Esophagus squamous epithelium (tissue), 5 donors: ENCODE measurements around the gene JPT2. TPM values are rescaled to one million over a fixed set of nuclear protein-coding genes. Genes with fewer than 3 reads are reported as not detected.
"Not testable (repeated sequence)": the region's sequence is repeated elsewhere in the genome, so short reads cannot be mapped to it uniquely, and the experiment has no call there.

ENCODE experiments used
- DNase-seq: peaks from one replicate; lab custom pipeline; 2025; lab: John Stamatoyannopoulos, UW
- H3K27ac ChIP-seq, 4 donors: fragments of 200-600 bp; sonication (generic); one replicate each; pipeline ENCODE4 v1.5.1; 2016 to 2019; ENCODE audit warnings: mild to moderate bottlenecking in 1 of 4
- H3K27me3 ChIP-seq, 4 donors: fragments of 200-600 bp; sonication (generic); 1 replicate in 3 of 4; 2 replicates in 1 of 4; pipeline versions ENCODE4 v1.5.1 to v1.6.0; 2017 to 2021; ENCODE audit warnings: antibody characterized with exemption in 1 of 4
- H3K36me3 ChIP-seq, 3 donors: fragments of 200-600 bp; sonication (generic); one replicate each; pipeline ENCODE4 v1.5.1; 2016 to 2019
- H3K4me1 ChIP-seq, 3 donors: fragments of 200-600 bp; sonication (generic); one replicate each; pipeline ENCODE4 v1.5.1; 2017 to 2019
- H3K4me3 ChIP-seq, 4 donors: fragments of 200-600 bp; sonication (generic); 1 replicate in 3 of 4; 2 replicates in 1 of 4; pipeline ENCODE4 v1.5.1; 2016 to 2019; ENCODE audit warnings: mild to moderate bottlenecking in 2 of 4, moderate library complexity in 1 of 4
- H3K9me3 ChIP-seq, 3 donors: fragments of 200-600 bp; sonication (generic); one replicate each; pipeline ENCODE4 v1.5.1; 2016 to 2019
- CTCF ChIP-seq, 6 experiments: fragments of 450-650 bp in 4 of 6; fragments of 200-600 bp in 2 of 6; sonication (generic) in 2 of 6; IDR thresholded peaks; one replicate each; pipeline ENCODE4 v1.5.1; 2016 to 2019; ENCODE audit warnings: antibody characterized with exemption in 6 of 6, mild to moderate bottlenecking in 4 of 6, moderate library complexity in 4 of 6
- POLR2A ChIP-seq, 4 donors: fragments of 450-650 bp; IDR thresholded peaks; one replicate each; pipeline ENCODE4 v1.6.1; 2017; ENCODE audit warnings: antibody characterized with exemption in 4 of 4, mild to moderate bottlenecking in 4 of 4, moderate library complexity in 3 of 4
- WGBS, 2 donors: methylation state at CpG; one replicate each; pipeline ENCODE4 v1.1.5; 2018; 5-methylcytosine and 5-hydroxymethylcytosine counted together
- intact Hi-C: fragments of 100-400 bp; cut with DNase I; formaldehyde crosslinking; loops from one replicate; pipeline ENCODE4 v1.15.0; 2022
- total RNA-seq, 4 donors: library from RNA; depleted of rRNA; stranded (reverse); fragments of >200 nt; gene quantifications; one replicate each; pipeline ENCODE4 v1.1.0, GENCODE V29; 2016
- donor health status: DM: yes; HTN: yes; CAD: no.

Gene JPT2
- total RNA-seq, 4 donors from 2014 or later, result 45.6 to 68.0 (median 48.6) TPM

- WGBS, 2 donors, result 39 to 52% methylated on average over 6 of the region's 6 CpGs
- Histone ChIP-seq H3K27ac (peak overlapping the region; percentile 61 to 98 (median 70)), H3K9me3 (no peaks in the 10 kb centered on the region), H3K36me3 (peaks cover 0 to 60% (median 16%) of the 10 kb centered on the region in 3 donors), H3K4me1 (peaks cover 10 to 65% (median 40%) of the 10 kb centered on the region in 3 donors), H3K4me3 (no peak overlapping the region), H3K27me3 (no peaks in the 10 kb centered on the region)
- DNase-seq, result no peak
- TF ChIP-seq CTCF (IDR thresholded peaks at IDR 0.05), result no peak
- TF ChIP-seq POLR2A (IDR thresholded peaks at IDR 0.05), result no peak
- intact Hi-C loops, result no loop called here
Observed at GRCh38 chr16:1701216-1701878, 23.3 kb downstream of the JPT2 start.

GRCh38 chr16:1705324-1705687 is 27.2 kb downstream of the JPT2 start:
- Histone ChIP-seq H3K4me1 (peaks cover 25 to 87% (median 51%) of the 10 kb centered on the region in 3 donors), H3K27ac (peak overlapping the region; percentile 93 to 98 (median 94)), H3K36me3 (peaks cover 0 to 32% (median 0%) of the 10 kb centered on the region in 3 donors), H3K4me3 (peak overlapping the region; percentile 43 to 97 (median 73))
- intact Hi-C loops, H3K9me3 ChIP-seq, DNase-seq, H3K27me3 ChIP-seq: not testable (repeated sequence)
- 0 to 1% methylated on average over 15 to 16 of the region's 16 CpGs for WGBS, 2 donors

GRCh38 chr16:1705688-1706385 is 27.8 kb downstream of the JPT2 start, which contains the start of gene MAPK8IP3:
MAPK8IP3 (plus strand) TSS chr16:1706195; CDS start chr16:1706340, 145 bp downstream.
- intact Hi-C loops, result no loop called here
- TF ChIP-seq CTCF (IDR thresholded peaks at IDR 0.05), result peak; percentile 90 to 100 (median 100)
- TF ChIP-seq POLR2A (IDR thresholded peaks at IDR 0.05), result peak in 3 of 4 donors; percentile 91 to 99 (median 97)
- no peaks in the 10 kb centered on the region for H3K9me3 ChIP-seq
- WGBS, 2 donors, result 0% methylated on average over 17 to 33 of the region's 79 CpGs
- peak within 1 kb of the TSS; percentile 43 to 97 (median 73) for H3K4me3 ChIP-seq
- H3K27me3 ChIP-seq, result no peaks in the 10 kb centered on the region
- peak; percentile 62 for DNase-seq
- peaks cover 0 to 28% (median 0%) of the 10 kb centered on the region in 3 donors for H3K36me3 ChIP-seq
- peaks cover 23 to 81% (median 46%) of the 10 kb centered on the region in 3 donors for H3K4me1 ChIP-seq
- H3K27ac ChIP-seq, result peak within 1 kb of the TSS; percentile 93 to 98 (median 94)

GRCh38 chr16:1706386-1707192 is 28.5 kb downstream of the JPT2 start:
- Histone ChIP-seq H3K9me3 (no peaks in the 10 kb centered on the region), H3K4me3 (peak overlapping the region; percentile 43 to 97 (median 73)), H3K27ac (peak overlapping the region; percentile 93 to 98 (median 94)), H3K36me3 (peaks cover 0 to 29% (median 0%) of the 10 kb centered on the region in 3 donors), H3K27me3 (no peaks in the 10 kb centered on the region), H3K4me1 (peaks cover 21 to 74% (median 44%) of the 10 kb centered on the region in 3 donors)
- no peak for TF ChIP-seq CTCF (IDR thresholded peaks at IDR 0.05)
- TF ChIP-seq POLR2A (IDR thresholded peaks at IDR 0.05), result no peak
- intact Hi-C loops, result no loop called here
- DNase-seq, result no peak
- WGBS, 2 donors, result 0 to 1% methylated on average over 8 to 16 of the region's 62 CpGs

- H3K4me1 ChIP-seq, result peaks cover 22 to 69% (median 37%) of the 10 kb centered on the region in 3 donors
- no peak for TF ChIP-seq POLR2A (IDR thresholded peaks at IDR 0.05)
- TF ChIP-seq CTCF (IDR thresholded peaks at IDR 0.05), result no peak
- H3K27ac ChIP-seq, result peak overlapping the region; percentile 93 to 98 (median 94)
- H3K27me3 ChIP-seq, result no peaks in the 10 kb centered on the region
- WGBS, 2 donors, result 14 to 20% methylated on average over 9 to 13 of the region's 16 CpGs
- H3K4me3 ChIP-seq, result peak overlapping the region; percentile 43 to 97 (median 73)
- peaks cover 0 to 26% (median 0%) of the 10 kb centered on the region in 3 donors for H3K36me3 ChIP-seq
- no peaks in the 10 kb centered on the region for H3K9me3 ChIP-seq
- intact Hi-C loops, result no loop called here
- DNase-seq, result no peak
Observed at GRCh38 chr16:1707193-1707790, 29.2 kb downstream of the JPT2 start.
